Measurements from ENCODE around the gene TRIM46. TPM values are rescaled to one million over a fixed set of nuclear protein-coding genes. Genes with fewer than 3 reads are reported as not detected.

Gene TRIM46
- total and polyA plus RNA-seq, 2 of the 13 experiments (the other 11 are each of a cell fraction or from before 2014, with no cell fraction given): 0.04 to 0.09 TPM

DNA sequence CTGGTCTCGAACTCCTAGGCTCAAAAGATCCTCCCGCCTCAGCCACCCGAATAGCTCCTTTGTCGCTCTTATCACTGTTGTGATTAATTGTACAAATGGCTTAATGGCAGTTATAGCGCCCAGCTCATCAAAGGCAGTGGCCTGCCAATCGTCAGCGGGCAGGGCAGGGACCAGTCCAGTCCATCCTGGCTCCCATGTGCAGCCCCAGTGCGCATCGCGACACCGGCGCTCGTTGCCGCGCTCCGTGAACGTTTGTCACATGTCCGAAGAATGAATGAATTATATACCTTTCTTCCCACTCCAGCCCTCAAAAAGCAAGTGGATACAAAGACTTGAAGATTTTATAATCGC lies 53.2 kb downstream of the TRIM46 start (continued):
- TF ChIP-seq, protein P1, sequence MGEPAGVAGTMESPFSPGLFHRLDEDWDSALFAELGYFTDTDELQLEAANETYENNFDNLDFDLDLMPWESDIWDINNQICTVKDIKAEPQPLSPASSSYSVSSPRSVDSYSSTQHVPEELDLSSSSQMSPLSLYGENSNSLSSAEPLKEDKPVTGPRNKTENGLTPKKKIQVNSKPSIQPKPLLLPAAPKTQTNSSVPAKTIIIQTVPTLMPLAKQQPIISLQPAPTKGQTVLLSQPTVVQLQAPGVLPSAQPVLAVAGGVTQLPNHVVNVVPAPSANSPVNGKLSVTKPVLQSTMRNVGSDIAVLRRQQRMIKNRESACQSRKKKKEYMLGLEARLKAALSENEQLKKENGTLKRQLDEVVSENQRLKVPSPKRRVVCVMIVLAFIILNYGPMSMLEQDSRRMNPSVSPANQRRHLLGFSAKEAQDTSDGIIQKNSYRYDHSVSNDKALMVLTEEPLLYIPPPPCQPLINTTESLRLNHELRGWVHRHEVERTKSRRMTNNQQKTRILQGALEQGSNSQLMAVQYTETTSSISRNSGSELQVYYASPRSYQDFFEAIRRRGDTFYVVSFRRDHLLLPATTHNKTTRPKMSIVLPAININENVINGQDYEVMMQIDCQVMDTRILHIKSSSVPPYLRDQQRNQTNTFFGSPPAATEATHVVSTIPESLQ (CRISPR knock-in tag; conservative IDR thresholded peaks at IDR 0.05): no peak
- TF ChIP-seq SMYD3 (CRISPR knock-in tag; IDR thresholded peaks at IDR 0.05) (no peak), FLYWCH1 (CRISPR knock-in tag; IDR thresholded peaks at IDR 0.05) (no peak), FIP1L1 (IDR thresholded peaks at IDR 0.05; ENCODE audit: borderline replicate concordance, insufficient read depth, low read depth, low read length) (no peak), ZKSCAN5 (CRISPR knock-in tag; IDR thresholded peaks at IDR 0.05) (no peak), SAFB2 (CRISPR knock-in tag; IDR thresholded peaks at IDR 0.05; ENCODE audit: borderline replicate concordance, low read depth) (no peak), SMAD1 (CRISPR knock-in tag; IDR thresholded peaks at IDR 0.05; ENCODE audit: borderline replicate concordance, low read depth) (no peak), ZNF841 (CRISPR knock-in tag; IDR thresholded peaks at IDR 0.05; ENCODE audit: borderline replicate concordance) (no peak), MAZ (IDR thresholded peaks at IDR 0.05; ENCODE audit: borderline replicate concordance, low read depth, low read length) (no peak), MAZ (CRISPR knock-in tag; IDR thresholded peaks at IDR 0.05; ENCODE audit: low read depth) (no peak), AHR (CRISPR knock-in tag; IDR thresholded peaks at IDR 0.05) (no peak), CENPX (CRISPR knock-in tag; IDR thresholded peaks at IDR 0.05) (no peak), SNAPC5 (CRISPR knock-in tag; IDR thresholded peaks at IDR 0.05; ENCODE audit: borderline replicate concordance) (no peak), NR2F2 (IDR thresholded peaks at IDR 0.05; ENCODE audit: borderline replicate concordance, low read depth) (no peak), NCOA5 (CRISPR knock-in tag; IDR thresholded peaks at IDR 0.05) (no peak), JUNB (CRISPR knock-in tag; IDR thresholded peaks at IDR 0.05; ENCODE audit: borderline replicate concordance) (no peak), SCMH1 (CRISPR knock-in tag; IDR thresholded peaks at IDR 0.05; ENCODE audit: borderline replicate concordance) (no peak), HOMEZ (CRISPR knock-in tag; IDR thresholded peaks at IDR 0.05; ENCODE audit: low read depth) (no peak), RBFOX2 (IDR thresholded peaks at IDR 0.05; ENCODE audit: low read depth, low read length) (no peak), CENPT (CRISPR knock-in tag; IDR thresholded peaks at IDR 0.05; ENCODE audit: low read depth) (no peak), ATF7-NPFF (CRISPR knock-in tag; IDR thresholded peaks at IDR 0.05; ENCODE audit: low read depth) (no peak), ZNF589 (CRISPR knock-in tag; conservative IDR thresholded peaks at IDR 0.05) (no peak; the same call in 1 of the 2 replicates), ZNF749 (CRISPR knock-in tag; IDR thresholded peaks at IDR 0.05; ENCODE audit: borderline replicate concordance) (no peak), ONECUT2 (CRISPR knock-in tag; IDR thresholded peaks at IDR 0.05) (no peak), RCOR2 (CRISPR knock-in tag; IDR thresholded peaks at IDR 0.05) (no peak), ZNF383 (CRISPR knock-in tag; IDR thresholded peaks at IDR 0.05; ENCODE audit: borderline replicate concordance) (no peak), ZNF780A (CRISPR knock-in tag; IDR thresholded peaks at IDR 0.05) (no peak), ADNP (CRISPR knock-in tag; IDR thresholded peaks at IDR 0.05) (no peak)
- TF ChIP-seq, protein P2, sequence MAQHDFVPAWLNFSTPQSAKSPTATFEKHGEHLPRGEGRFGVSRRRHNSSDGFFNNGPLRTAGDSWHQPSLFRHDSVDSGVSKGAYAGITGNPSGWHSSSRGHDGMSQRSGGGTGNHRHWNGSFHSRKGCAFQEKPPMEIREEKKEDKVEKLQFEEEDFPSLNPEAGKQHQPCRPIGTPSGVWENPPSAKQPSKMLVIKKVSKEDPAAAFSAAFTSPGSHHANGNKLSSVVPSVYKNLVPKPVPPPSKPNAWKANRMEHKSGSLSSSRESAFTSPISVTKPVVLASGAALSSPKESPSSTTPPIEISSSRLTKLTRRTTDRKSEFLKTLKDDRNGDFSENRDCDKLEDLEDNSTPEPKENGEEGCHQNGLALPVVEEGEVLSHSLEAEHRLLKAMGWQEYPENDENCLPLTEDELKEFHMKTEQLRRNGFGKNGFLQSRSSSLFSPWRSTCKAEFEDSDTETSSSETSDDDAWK (CRISPR knock-in tag; IDR thresholded peaks at IDR 0.05): no peak
